Brain pericyte (primary cell): ENCODE measurements around the gene WFDC5.

Experiments used
- DNase-seq: peaks from one replicate; pipeline ENCODE4 v3.0.0-alpha.2; 2012; ENCODE audit warnings: low read depth, low spot score

WFDC5 gene

GRCh38 chr20:45115386-45115774 lies 406 bp upstream of the WFDC5 start:
- no peak for DNase-seq

- no peak for DNase-seq
Measured at GRCh38 chr20:45113865-45114264, 1.1 kb downstream of the WFDC5 start.

GRCh38 chr20:45112754-45113153 lies 2.2 kb downstream of the WFDC5 start:
- no peak for DNase-seq

- DNase-seq: no peak
Measured at GRCh38 chr20:45111799-45112471, 3.0 kb downstream of the WFDC5 start.

- no peak for DNase-seq
Measured at GRCh38 chr20:45111285-45111684, 3.7 kb downstream of the WFDC5 start.

- no peak for DNase-seq
Measured at GRCh38 chr20:45110301-45110700, 4.7 kb downstream of the WFDC5 start.

- DNase-seq: no peak
Measured at GRCh38 chr20:45109634-45110033, 5.3 kb downstream of the WFDC5 start.

GRCh38 chr20:45105317-45105716 lies 9.7 kb downstream of the WFDC5 start:
- no peak for DNase-seq

GRCh38 chr20:45104786-45105185 lies 10.2 kb downstream of the WFDC5 start:
- no peak for DNase-seq

DNA sequence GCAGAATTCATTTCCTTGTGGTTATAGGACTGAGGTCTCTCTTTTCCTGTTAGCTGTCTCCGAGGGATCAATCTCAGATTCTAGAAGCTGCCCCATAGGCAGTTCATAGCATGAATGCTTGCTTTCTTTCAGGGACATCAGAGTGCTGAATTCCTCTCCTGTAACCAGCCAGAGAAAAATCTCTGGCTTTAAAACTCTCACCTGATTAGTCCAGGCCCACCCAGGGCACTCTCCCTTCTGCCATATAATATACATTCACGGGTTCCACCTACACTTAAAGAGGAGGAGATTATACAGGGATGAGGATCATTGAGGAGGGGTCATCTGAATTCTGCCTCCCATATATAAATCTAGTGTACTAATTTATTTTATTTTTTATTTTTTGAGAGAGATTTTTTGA lies 11.9 kb downstream of the WFDC5 start:
- DNase-seq: no peak

DNA sequence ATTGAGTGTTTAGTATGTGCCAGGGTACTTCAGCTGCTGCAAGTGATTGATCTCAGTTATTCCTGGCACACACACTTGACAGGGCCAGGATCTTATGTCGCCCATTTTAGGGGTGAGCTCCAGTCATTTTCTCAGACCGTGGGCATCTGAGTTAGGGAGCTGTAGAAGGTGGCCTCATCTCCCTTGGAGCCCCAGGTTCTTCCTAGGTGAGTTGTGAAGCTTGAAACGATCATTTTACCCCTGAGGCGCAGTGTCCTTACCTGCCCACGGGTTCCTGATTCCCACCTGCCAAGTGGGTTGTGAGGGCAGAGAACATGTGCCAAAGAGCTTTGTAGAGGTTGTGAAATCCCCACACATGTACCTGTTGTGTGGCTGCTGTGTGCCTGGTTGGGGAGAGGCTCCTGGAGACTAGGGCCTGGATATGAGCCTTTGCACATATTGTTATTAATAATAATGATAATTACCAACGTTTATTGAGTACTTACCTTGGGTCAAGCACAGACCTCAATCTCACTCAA lies 13.6 kb downstream of the WFDC5 start:
- no peak for DNase-seq

GRCh38 chr20:45100563-45101245 lies 14.3 kb downstream of the WFDC5 start, which contains the start of gene KCNS1:
TSS of gene KCNS1 (minus strand) at chr20:45101127. CDS start at chr20:45099236, 1,891 bp downstream.
- DNase-seq: no peak

GRCh38 chr20:45098103-45098773 lies 16.7 kb downstream of the WFDC5 start:
- DNase-seq: no peak

DNA sequence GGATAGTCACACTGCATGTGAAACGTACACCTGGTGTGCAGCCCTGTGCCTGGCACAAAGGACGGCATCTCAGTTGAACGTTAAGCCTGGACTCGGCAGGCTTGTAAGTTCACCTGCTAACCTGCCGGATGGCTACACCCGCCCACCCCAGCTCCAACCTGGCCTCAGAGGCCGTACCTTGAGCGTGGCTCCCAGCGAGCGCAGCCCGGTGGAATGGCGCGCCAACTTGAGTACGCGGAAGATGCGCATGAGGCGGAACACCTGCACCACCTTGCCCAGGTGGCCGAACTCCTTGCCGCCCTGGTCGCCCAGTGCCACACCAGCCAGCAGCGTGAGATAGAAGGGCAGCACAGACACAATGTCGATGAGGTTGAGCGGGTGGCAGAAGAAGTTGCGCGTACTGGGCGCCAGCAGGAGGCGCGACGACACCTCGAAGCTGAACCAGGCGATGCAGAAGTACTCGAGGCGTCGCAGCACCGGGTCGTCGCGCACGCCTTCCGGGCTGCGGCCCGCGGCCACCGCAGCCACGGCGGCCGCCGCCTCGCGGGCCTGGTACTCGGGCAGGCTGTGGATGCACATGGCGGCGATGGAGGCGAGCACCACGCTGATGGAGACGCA lies 17.4 kb downstream of the WFDC5 start:
- no peak for DNase-seq

DNA sequence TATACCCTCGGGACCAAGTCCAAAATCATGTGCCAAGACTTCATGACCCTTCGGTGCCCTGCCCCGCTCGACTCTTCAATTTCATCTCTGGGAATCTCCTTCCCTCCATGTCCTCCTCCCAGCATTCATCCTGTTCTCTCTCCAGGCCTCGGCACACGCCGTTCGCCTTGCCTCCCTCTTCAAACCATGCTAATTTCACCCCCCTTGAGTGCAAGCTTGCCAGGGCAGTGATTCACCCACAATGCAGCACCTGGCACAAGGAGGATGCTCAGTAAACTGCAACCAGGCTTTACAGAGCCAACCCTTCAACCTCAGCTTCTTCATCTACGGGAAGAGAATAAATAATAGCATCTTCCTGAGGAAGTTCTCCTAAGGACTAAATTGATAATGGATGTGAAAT lies 18.2 kb downstream of the WFDC5 start:
- DNase-seq: no peak

DNA sequence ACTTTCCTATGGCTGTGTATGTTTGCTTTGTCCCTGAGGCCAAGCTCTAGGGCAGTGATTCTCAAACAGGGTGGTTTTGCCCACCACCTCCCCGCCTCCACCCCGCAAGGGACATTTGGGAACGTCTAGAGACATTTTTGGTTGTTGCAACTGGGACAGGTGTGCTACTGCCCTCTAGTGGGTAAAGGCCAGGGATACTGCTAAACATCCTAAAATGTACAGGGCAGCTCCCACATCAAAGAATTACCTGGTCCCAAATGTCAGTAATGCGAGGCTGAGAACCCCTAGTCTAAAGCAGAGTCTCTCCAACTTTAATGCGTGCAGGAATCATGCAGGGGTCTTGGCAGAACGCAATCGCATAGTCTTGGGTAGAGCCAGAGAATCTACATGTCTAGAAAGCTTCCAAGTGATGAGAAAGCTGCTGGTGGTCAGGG lies 19.2 kb downstream of the WFDC5 start:
- no peak for DNase-seq

GRCh38 chr20:45094864-45095574 lies 20.0 kb downstream of the WFDC5 start:
- DNase-seq: no peak

DNA sequence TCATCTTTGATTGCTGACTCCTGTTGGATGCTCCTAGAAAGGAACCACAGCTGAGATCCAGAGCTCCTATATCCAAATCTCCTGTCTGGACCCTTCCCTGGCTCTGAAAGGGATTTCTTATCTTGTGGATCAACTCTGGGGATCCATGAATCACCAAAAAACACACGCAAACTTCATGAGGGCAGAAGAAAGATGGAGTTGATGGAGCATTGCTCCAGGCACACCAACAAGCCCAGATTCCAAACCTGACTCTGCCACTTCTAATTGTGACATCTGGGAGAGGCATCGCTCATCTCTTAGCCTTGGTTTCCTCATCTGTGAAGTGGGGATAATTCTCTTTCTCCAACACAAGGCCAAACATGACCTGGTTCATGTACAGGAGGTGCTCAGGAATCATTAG lies 20.8 kb downstream of the WFDC5 start:
- no peak for DNase-seq

- no peak for DNase-seq
Measured at GRCh38 chr20:45092898-45093297, 22.1 kb downstream of the WFDC5 start.

- DNase-seq: no peak
Measured at GRCh38 chr20:45091366-45091765, 23.6 kb downstream of the WFDC5 start.

DNA sequence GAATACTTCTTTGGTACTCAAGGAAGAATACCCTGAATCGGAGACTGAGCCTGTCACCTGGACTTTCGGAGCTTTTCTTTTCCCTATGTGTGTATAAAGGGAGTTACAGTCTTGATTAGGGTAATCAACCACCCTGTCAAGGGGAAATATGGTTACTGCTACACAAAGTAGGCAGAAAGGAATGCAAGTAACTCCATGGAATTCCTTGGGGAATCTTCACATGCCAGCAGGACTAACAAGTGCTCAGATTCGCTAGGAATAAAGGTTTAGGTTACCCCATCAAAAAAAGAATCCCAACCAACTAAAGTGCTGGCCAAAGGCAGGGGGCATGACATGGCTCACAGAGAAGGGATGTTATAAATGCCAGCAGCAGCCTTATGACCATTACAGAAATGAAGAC lies 24.5 kb downstream of the WFDC5 start:
- no peak for DNase-seq
